Muscle of arm (tissue), 14 donors: ENCODE data around the gene ZNF567. TPM values are rescaled to one million over a fixed set of nuclear protein-coding genes. Genes with fewer than 3 reads are reported as not detected.
A peak's percentile ranks its signal among the peaks of the same experiment; 100 is the strongest.
"Not testable (repeated sequence)": the region's sequence is repeated elsewhere in the genome, so short reads cannot be mapped to it uniquely, and the experiment has no call there.

ENCODE experiments used
- DNase-seq: peaks from one replicate; pipeline ENCODE4 v3.0.0-alpha.2; 2013
- long read RNA-seq, 11 donors: transcript quantifications; one replicate each; lab custom pipeline, GENCODE V29; 2026
- polyA plus RNA-seq, 12 donors: library from polyadenylated mRNA; unstranded; fragments of 120-200 nt; gene quantifications; one replicate each; pipeline ENCODE4 v1.2.1, GENCODE V29; 2013; ENCODE audit not compliant: insufficient read length in 12 of 12

Gene ZNF567
- polyA plus RNA-seq = 10 to 100 TPM in 2 of 12 donors, 1 to 10 TPM in 8, not detected in 2; 6.4 to 11.3 (median 8.9) TPM
- long read RNA-seq, donor 1, partial matches to known transcripts = 0 of 2 reads
- long read RNA-seq, donor 1, other reads (novel, unspliced or antisense) = 0 of 2 reads
- long read RNA-seq, donor 2, partial matches to known transcripts = 0 of 4 reads
- long read RNA-seq, donor 2, other reads (novel, unspliced or antisense) = 0 of 4 reads
- long read RNA-seq, donor 3, partial matches to known transcripts = 0 of 1 reads
- long read RNA-seq, donor 3, other reads (novel, unspliced or antisense) = 0 of 1 reads
- long read RNA-seq, donor 4 = 0 reads
- long read RNA-seq, donor 5, partial matches to known transcripts = 0 of 2 reads
- long read RNA-seq, donor 5, other reads (novel, unspliced or antisense) = 0 of 2 reads
- long read RNA-seq, donor 6 = 0 reads
- long read RNA-seq, donor 7 = 0 reads
- long read RNA-seq, donor 8, partial matches to known transcripts = 0 of 3 reads
- long read RNA-seq, donor 8, other reads (novel, unspliced or antisense) = 0 of 3 reads
- long read RNA-seq, donor 9, partial matches to known transcripts = 0 of 1 reads
- long read RNA-seq, donor 9, other reads (novel, unspliced or antisense) = 0 of 1 reads
- long read RNA-seq, donor 10, partial matches to known transcripts = 0 of 1 reads
- long read RNA-seq, donor 10, other reads (novel, unspliced or antisense) = 0 of 1 reads
- long read RNA-seq, donor 11 = 0 reads

DNA sequence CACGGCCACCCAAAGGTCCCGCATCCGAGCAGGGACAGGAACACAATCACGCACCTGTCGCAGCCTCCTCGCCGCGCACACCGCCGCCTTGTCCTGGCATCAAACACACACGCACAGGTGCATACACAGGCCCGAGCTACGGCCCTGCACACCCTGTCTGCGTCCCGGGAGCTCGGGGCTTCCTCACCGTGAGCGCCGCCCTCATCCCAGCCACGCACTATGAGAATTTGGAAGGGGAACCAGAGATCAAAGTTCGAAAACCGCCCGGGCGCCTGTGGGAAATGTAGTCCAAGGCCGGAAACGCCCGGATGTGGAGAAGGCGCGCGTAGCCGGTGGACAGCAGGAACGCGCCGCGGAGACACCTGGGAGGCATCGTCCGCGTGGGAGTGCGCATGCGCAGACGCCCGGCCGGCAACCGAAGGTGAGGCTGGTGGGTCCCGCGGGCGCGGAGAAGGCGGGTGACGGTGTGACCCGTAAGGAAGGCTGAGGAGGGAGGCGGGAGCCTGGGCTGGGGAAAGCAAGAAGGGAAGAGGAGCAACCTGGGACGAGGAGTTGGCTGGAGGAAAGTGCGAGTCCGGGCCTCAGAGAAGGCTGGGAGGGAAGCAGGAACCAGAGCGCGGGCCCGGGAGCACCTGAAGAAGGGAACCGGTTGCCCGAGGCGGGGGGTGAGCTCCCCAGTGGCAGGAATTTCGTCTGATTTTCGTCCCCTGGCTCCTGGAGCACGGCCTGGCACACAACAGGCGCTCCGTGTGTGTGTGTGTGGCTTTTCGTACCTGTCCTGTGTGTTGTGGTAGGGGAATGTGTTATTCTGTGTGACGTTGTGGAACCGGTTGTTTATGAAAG, at the start of gene ZNF567:
ZNF567 (plus strand) TSS at position 399 of the 843 bp plus-strand sequence. CDS start 7,256 bp downstream, outside the sequence.
- peak; percentile 96 for DNase-seq

DNA sequence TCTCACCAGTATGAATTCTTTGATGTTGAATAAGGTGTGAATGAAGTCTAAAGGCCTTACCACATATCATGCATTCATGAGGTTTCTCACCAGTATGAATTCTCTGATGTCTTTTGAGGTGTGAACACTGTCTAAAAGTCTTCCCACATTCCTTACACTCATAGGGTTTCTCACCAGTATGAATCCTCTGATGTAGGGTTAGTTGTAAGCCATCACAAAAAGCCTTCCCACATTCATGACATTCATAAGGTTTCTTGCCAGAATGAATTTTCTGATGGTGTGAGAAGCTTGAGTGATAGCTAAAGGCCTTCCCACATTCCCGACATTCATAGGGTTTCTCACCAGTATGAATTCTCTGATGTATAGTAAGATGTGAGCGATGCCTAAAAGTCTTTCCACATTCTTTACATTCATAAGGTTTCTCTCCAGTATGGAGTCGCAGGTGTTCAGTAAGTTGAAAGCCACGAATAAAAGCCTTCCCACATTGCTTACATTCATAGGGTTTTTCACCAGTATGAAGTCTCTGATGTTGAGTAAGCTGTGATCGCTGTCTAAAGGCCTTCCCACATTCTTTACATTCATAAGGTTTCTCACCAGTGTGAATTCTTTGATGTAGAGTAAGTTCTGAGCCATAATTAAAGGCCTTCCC, 48.4 kb upstream of the ZNF567 start:
- no peak for DNase-seq

DNA sequence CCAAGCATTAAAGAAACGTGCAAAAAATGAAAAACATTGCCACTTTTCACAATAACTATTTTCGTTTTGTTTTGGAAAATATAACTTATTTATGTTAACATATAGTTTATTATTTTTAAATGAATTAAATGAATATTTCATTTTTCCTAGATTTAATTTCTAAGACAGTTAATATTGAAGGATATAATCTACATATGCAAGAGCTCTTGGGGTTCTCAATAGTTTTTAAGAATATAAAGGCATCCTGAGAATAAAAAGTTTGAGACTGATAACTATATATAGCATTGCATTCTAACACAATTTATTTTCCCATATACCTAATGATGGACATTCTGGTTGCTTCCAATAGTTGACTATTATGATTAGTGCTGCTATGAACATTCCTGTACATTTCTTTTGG, 40.7 kb upstream of the ZNF567 start:
- no peak for DNase-seq

DNA sequence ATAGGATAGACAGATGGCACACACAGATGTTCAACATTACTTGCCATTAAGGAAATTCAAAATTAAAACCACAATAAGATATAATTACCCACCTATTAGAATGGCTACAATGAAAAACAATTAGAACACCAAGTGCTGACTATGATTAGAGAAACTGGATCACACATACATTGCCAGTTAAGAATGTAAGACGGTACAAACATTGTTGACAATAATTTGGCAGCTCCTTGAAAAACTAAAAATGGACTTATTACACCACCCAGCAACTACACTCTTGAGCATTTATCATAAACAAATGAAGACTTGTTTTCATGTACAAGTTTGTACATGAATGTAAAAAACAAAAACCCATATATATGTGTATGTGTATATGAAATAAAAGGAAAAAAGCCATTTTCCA, 34.5 kb upstream of the ZNF567 start:
- DNase-seq = no peak

DNA sequence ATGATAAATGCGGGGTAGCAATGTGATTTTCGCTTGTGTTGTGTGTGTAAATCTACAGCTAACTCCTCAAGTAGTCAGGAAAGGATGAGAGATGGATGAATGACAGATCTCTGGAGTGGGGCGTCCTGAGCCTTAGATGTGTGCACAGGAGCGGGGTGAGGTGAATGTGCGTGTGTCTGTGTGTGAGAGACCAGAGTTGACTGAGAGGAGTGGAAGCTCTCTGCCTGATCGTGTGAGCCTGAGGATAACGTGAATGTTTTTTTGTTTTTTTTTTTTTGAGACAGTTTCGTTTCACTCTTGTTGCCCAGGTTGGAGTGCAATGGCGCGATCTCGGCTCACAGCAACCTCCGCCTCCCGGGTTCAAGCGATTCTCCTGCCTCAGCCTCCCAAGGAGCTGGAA, 21.6 kb upstream of the ZNF567 start:
- no peak for DNase-seq

DNA sequence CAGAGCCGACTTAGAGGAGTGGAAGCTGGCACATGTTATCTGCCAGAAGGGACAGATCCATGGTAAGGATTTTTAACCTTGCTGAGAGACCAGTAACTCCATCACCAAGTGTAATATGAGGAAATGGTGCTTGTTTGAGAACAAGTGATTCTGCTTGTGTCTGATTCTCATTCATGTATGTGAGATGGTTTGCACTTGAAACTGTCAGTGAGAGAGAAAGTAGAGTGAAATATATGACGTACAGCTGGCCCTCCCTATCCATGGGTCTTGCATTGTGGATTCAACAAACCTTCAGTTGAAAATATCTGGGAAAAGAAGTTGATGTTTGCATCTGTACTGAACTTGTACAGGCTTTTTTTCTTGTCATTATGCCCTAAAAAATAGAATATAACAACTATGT, 18.8 kb upstream of the ZNF567 start:
- no peak for DNase-seq

DNA sequence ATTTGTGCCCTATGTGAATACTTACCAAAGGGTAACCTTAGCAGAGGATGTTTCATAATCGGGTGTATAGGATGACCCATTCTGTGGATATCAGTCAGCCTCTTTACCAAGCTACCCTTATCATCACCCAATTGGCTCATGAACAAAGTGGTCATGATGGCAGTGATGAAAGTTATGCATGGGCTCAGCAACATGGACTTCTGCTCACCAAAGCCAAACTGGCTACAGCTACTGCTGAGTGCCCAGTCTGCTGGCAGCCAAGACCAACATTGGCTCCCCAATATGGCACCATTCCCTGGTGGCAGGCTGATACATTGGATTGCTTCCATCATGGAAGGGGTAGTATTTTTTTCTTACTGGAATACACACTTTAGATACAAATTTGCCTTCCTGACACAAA, 15.0 kb upstream of the ZNF567 start:
- DNase-seq = no peak

DNA sequence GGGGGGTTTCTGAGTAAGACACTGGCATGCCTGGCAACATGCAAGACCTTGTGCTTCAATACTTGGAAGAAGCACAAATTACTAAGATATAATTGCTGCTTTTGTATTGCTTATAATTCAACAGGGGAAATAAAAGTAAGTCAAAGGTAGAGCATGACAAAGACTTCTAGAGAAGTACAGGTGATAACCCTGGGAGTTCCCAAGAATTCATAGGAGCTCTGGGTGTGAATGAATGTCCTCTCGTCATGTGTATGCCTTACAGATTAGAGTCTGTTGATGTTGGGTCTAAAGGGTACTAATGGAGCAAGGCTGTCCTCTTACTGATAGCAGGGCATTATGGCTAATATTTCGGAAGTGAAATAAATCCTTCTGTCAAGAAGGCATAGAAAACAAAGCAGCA, 13.2 kb upstream of the ZNF567 start:
- no peak for DNase-seq

DNA sequence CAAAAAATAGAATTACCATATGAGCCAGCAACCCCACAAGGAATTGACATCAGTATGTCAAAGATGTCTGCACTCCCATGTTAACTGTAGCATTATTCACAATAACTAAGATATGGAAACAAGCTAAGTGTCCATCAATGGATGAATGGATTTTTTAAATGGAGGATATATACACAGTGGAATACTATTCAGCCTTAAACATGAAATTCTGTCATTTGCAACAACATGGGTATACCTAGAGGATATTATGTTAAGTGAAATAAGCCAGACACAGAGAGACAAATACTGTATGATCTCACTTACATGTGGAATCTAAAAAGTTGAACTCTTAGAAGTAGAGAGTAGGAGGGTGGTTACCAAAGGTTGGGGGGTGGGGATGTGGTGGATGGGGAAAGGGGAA, 8.0 kb upstream of the ZNF567 start:
- no peak for DNase-seq

DNA sequence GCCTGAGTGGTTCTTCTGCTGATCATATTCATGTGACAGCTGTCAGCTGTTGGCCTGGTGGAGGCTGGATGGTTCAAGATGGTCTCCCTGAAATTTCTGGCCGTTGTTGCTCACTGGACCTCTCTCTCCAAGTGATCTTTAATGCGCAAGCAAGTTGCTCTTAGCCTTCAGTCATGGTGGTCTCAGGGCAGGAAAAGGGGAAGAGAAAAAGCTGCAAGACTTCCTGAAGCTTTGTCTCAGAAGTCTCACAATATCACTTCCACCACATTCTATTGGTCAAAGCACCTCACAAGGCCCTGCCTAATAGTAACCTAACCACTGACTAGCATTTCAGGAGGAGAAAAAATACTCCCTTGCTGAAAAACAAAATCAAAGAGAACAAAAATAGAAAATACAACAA, 1.6 kb upstream of the ZNF567 start:
- no peak for DNase-seq

DNA sequence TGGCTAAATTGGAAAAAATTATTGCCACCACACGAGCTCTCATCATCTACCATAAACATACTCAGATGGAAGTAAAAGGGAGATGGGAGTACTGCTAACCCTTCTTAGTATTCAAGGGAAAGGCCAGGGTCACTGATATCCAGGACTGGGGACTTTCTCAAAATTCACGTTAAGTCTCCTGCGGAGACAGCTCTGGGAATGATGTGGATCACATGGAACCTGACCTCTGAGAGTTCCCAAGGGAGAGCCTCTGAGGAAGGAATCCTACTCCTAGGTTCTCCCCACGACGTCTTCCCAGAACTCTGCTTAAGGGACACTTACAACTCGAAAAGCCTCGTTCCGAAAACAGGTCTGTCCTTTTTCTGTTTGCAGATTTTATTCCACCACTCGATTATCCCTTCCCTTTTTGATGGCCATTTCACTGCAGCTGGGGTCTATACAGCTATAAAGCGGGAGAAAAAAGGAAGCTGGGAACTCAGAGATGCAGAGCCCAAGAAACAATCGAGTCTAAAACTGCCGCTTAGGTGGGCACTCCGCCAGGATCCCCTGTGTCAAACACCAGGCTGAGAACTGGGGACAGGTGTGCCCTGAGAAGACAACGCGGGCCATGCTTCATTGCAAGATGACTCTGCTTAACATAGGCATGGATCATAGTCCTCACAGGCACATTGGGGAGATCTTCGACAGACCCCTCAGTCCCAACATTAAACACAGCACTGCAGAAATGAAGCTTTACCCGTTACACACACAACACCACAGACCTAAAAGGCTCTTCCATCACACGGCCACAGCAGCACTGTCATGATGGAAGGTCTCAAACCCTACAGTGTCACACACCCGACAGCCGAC, 823 bp upstream of the ZNF567 start:
- peak; percentile 45 for DNase-seq

DNA sequence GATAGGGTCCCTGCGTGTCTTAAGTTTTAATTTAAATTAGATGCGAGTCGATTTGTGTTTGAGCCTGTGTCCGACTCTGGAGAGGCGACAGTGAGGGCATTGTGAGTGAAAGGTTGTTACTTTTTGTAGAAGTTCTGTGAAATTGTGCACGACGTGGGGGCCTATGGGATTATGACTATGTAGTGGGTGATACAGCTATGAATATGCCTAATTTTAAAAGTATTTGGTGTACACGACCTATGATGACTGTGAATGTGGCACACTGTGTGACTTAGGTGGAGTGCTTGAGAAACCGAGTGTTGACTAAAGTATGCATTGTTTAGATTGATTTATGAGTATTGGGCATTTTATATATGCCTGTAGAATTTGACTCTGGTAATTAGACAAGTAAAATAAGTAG, 646 bp downstream of the ZNF567 start:
- DNase-seq = no peak

DNA sequence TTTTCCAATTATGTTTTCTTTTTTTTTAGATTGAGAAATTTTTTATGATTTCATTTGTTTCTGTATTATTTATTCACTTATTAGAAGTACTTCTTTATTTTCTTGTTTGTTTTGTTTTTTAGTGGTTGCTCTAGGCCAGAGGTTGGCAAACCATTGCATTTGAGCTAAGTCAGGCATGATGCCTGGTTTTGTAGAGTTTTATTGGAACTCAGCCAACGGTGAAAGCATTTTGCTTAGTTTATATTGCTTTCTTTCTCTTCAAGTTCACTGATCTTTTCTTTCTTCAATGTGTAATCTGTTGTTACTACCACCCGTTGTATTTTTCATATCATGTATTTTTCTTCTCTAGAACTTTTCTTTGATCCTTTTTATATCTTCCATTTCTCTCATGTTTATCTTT, 19.7 kb downstream of the ZNF567 start:
- no peak for DNase-seq

DNA sequence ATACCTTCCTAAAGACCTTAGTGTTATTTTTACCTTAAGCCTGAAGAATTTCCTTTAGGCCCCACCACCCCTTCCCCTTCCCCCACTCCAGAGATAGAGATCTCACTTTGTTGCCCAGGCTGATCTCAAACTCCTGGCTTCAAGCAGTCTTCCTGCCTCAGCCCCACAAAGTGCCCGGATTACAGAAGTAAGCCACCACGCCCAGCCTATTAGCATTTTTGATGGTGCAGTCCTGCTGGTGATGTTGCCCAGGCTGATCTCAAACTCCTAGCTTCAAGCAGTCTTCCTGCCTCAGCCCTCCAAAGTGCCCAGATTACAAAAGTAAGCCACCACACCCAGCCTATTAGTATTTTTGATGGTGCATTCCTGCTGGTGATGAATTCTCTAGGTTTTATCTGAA, 22.0 kb downstream of the ZNF567 start:
- no peak for DNase-seq

DNA sequence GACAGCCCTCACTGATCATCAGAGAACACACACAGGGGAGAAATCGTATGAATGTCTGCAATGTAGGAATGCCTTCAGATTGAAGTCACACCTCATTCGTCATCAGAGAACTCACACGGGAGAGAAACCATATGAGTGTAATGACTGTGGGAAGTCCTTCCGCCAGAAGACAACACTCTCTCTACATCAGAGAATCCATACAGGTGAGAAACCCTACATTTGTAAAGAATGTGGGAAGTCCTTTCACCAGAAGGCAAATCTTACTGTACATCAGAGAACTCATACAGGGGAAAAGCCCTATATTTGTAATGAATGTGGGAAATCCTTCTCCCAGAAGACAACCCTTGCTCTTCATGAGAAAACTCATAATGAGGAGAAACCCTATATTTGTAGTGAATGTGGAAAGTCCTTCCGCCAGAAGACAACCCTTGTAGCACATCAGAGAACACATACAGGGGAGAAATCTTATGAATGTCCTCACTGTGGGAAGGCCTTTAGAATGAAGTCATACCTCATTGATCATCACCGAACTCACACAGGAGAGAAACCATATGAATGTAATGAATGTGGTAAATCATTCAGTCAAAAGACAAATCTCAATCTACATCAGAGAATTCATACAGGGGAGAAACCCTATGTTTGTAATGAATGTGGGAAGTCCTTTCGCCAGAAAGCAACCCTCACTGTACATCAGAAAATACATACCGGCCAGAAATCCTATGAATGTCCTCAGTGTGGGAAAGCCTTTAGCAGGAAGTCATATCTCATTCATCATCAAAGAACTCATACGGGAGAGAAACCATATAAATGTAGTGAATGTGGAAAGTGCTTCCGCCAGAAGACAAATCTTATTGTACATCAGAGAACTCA, 32.5 kb downstream of the ZNF567 start:
- no peak for DNase-seq

DNA sequence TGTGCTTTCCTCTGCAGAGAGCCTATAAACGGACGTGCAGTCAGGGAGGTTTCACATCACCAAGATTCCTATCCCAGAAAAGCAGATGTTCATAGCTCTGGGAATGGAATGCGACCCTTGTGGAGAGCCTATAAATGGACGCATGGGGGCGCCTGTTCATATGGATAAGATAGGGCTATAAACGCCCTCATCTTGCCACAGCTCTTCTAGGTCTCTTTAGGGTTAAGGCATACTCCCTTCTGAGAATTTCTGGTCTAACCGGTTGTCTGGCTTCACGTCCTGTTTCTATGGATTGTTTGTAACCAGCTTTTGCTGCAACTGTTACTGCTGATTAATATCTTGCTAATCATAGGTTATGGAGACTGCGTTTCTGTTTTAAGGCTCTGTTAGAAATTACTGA, 48.8 kb downstream of the ZNF567 start:
- DNase-seq = not testable (repeated sequence)

DNA sequence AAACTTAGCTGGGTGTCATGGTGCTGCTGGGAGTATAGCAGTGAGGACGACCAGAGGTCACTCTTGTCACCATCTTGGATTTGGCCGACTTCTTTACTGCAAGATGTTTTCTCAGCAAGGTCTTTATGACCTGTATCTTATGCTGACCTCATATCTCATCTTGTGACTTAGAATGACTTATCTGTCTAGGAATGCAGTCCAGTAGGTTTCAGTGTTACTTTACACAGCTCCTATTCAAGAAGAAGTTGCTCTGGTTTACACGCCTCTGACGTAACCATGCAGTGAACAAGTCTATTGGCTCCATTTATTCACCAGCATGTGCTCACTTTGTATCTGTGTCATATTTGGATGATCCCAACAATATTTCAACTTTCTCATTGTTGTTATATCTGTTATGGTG, 58.5 kb downstream of the ZNF567 start:
- DNase-seq = no peak

DNA sequence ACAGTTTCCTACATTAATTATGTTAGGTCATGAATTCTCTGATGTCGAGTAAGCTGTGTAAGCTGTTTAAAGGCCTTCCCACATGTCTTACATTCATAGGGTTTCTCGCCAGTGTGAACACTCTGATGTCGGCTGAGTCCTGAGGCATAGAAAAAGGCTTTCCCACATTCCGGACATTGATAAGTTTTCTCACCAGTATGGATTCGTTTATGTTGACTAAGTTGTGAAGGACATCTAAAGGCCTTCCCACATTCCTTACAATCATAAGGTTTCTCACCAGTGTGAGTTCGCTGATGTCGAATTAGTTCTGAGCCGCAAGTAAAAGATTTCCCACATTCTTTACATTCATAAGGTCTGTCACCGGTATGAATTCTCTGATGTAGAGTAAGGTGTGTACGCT, 60.3 kb downstream of the ZNF567 start:
- no peak for DNase-seq

DNA sequence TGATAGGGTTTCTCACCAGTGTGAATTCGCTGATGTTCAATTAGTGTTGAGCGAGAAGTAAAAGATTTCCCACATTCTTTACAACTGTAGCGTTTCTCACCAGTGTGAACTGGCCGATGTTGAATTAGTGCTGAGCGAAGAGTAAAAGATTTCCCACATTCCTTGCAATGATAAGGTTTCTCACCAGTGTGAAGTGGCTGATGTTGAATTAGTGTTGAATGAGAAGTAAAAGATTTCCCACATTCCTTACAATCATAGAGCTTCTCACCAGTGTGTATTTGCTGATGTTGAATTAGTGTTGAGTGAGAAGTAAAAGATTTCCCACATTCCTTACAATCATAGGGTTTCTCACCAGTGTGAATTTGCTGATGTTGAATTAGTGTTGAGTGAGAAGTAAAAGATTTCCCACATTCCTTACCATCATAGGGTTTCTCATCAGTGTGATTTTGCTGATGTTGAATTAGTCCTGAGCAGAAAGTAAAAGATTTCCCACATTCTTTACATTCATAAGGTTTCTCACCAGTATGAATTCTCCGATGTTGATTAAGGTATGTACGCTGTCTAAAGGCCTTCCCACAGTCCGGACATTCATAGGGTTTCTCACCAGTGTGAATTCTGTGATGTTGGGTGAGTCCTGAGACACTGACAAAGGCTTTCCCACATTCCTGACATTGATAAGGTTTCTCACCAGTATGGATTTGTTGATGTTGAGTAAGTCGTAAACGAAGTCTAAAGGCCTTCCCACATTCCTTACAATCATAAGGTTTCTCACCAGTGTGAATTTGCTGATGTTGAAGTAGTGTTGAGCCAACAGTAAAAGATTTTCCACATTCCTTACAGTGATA, 61.2 kb downstream of the ZNF567 start:
- no peak for DNase-seq
